ENCODE results near the gene ZNF436. TPM values are rescaled to one million over a fixed set of nuclear protein-coding genes. Genes with fewer than 3 reads are reported as not detected.

The ZNF436 gene
- total and polyA plus RNA-seq, 2 of the 8 experiments (the other 6 are each of a cell fraction or from before 2014, with no cell fraction given): 0.65 to 1.8 TPM

- DNase-seq (ENCODE audit: low read depth in 1 of 2, low spot score in 2 of 2) (peak in 1 of 2 experiments; percentile 54), FAIRE-seq (peak; percentile 89)
- POLR2A ChIA-PET (ENCODE audit: partially characterized antibody): interaction anchor here (1.0 to 2.7 kb wide), 5 partner anchors 11 to 337 kb away, joined by 3 to 17 read pairs (median 11); partner anchors contain the start of gene HNRNPR
- no peak overlapping the region for H4K8ac ChIP-seq (ENCODE audit: extremely low read depth, insufficient read depth, low read length)
- H2BK15ac ChIP-seq (ENCODE audit: low read length): no peak overlapping the region
- peaks cover 0 to 35% (median 4%) of the 10 kb centered on the region in 4 experiments; a peak in 4 of 8 replicates for H3K36me3 ChIP-seq (ENCODE audit: control insufficient read depth in 2 of 4, insufficient read depth in 4 of 4, low read length in 3 of 4)
- no peak overlapping the region for H3K4ac ChIP-seq (replicated peaks; ENCODE audit: insufficient read length, low read depth, low read length)
- no peak overlapping the region for H2AFZ ChIP-seq (ENCODE audit: low read length)
- H3K23ac ChIP-seq (ENCODE audit: insufficient read length): no peak overlapping the region
- H2AK5ac ChIP-seq (ENCODE audit: low read depth, low read length): no peak overlapping the region
- no peaks in the 10 kb centered on the region; the same call in 1 of the 2 replicates for H3K23me2 ChIP-seq (ENCODE audit: low read depth, low read length)
- H2BK5ac ChIP-seq (ENCODE audit: low read depth, low read length): no peak overlapping the region
- H3K9ac ChIP-seq (replicated peaks in 1 of 4; ENCODE audit: extremely low read depth in 1 of 4, low read depth in 3 of 4, low read length in 3 of 4): no peak overlapping the region
- no peak overlapping the region for H3K4me3 ChIP-seq (ENCODE audit: extremely low read depth in 1 of 4, insufficient read depth in 2 of 4, low read depth in 3 of 4, low read length in 4 of 4)
- H3K14ac ChIP-seq (ENCODE audit: insufficient read length): no peak overlapping the region
- peaks cover 33 to 36% of the 10 kb centered on the region in 2 experiments for H3K9me3 ChIP-seq (ENCODE audit: insufficient read depth in 2 of 2, low read depth in 1 of 2, low read length in 1 of 2)
- H3K4me2 ChIP-seq (ENCODE audit: insufficient read depth in 1 of 2, low read depth in 2 of 2, low read length in 2 of 2): no peak overlapping the region
- H3K27ac ChIP-seq (ENCODE audit: low read depth, low read length): no peak overlapping the region
- H3K56ac ChIP-seq (replicated peaks; ENCODE audit: insufficient read length, low read depth, low read length): no peak overlapping the region
- peaks cover 79 to 99% (median 93%) of the 10 kb centered on the region in 4 experiments for H3K27me3 ChIP-seq (replicated peaks in 1 of 4; ENCODE audit: control insufficient read depth in 3 of 4, extremely low read depth in 1 of 4, insufficient read depth in 3 of 4, low read length in 3 of 4)
- CTCF ChIA-PET (ENCODE audit: partially characterized antibody): interaction anchor here (0.6 to 3.3 kb wide), 6 partner anchors 8 to 183 kb away, joined by 3 to 12 read pairs (median 4); no protein-coding TSS in a partner anchor
- H4K91ac ChIP-seq (replicated peaks; ENCODE audit: insufficient read length, low read length): no peak overlapping the region
- WGBS, 2 experiments (ENCODE audit: extremely low coverage in 1 of 2, insufficient coverage in 1 of 2, insufficient read length in 1 of 2, insufficient replicate concordance in 2 of 2, low coverage in 1 of 2, low lambda C conversion rate in 2 of 2, missing lambda C conversion rate in 1 of 2): 18% methylated on average over 3 of the region's 3 CpGs; no CpG with 5 or more reads in 1 of the 2 experiments
- no peak overlapping the region for H2BK20ac ChIP-seq (ENCODE audit: low read length)
- no peak overlapping the region for H2BK12ac ChIP-seq (ENCODE audit: low read depth, low read length)
- H3K4me1 ChIP-seq (replicated peaks in 1 of 4; ENCODE audit: control insufficient read depth in 3 of 4, insufficient read depth in 4 of 4, low read length in 3 of 4): no peaks in the 10 kb centered on the region
- H3K18ac ChIP-seq (ENCODE audit: extremely low read depth, low read length): no peak overlapping the region
- no peak overlapping the region for H4K5ac ChIP-seq (ENCODE audit: insufficient read length, low read depth, low read length)
- no peak overlapping the region for H2BK120ac ChIP-seq (replicated peaks; ENCODE audit: low read depth, low read length)
- H3K79me1 ChIP-seq (ENCODE audit: low read depth, low read length): no peaks in the 10 kb centered on the region
- peaks cover 3 to 5% of the 10 kb centered on the region in 2 experiments for H4K20me1 ChIP-seq (replicated peaks in 1 of 2; ENCODE audit: control insufficient read depth in 1 of 2, insufficient read depth in 2 of 2, low read length in 2 of 2)
- H3K79me2 ChIP-seq (ENCODE audit: control insufficient read depth in 1 of 2, insufficient read depth in 2 of 2, low read length in 2 of 2): no peaks in the 10 kb centered on the region
- TF ChIP-seq POU5F1 (IDR thresholded peaks at IDR 0.05; ENCODE audit: low read depth, low read length) (peak; percentile 92), CBX5 (IDR thresholded peaks at IDR 0.05; ENCODE audit: low read depth, low read length) (no peak), RNF2 (IDR thresholded peaks at IDR 0.05; ENCODE audit: borderline replicate concordance, low read depth, low read length, missing control alignments, poor library complexity, severe bottlenecking) (no peak), SIX5 (IDR thresholded peaks at IDR 0.05; ENCODE audit: low read depth, low read length) (no peak), KDM5A (IDR thresholded peaks at IDR 0.05; ENCODE audit: low read length) (no peak), SIN3A (conservative IDR thresholded peaks at IDR 0.05 in 1 of 2, IDR thresholded peaks at IDR 0.05 in 1 of 2; ENCODE audit: low read depth in 1 of 2, low read length in 2 of 2) (no peak), SUZ12 (IDR thresholded peaks at IDR 0.05; ENCODE audit: low read length) (no peak; the same call in 1 of the 2 replicates), SRF (IDR thresholded peaks at IDR 0.05; ENCODE audit: low read depth, low read length) (no peak), GABPA (IDR thresholded peaks at IDR 0.05; ENCODE audit: borderline replicate concordance, insufficient read depth, low read length) (no peak), TCF12 (IDR thresholded peaks at IDR 0.05; ENCODE audit: low read depth, low read length) (peak; percentile 99), RAD21 (IDR thresholded peaks at IDR 0.05 in 1 of 2, conservative IDR thresholded peaks at IDR 0.05 in 1 of 2; ENCODE audit: low read depth in 2 of 2, low read length in 2 of 2) (0 out of 4 replicates have a peak, but pooled peaks of 1 of the 2 experiments have one; percentile 0)
These were observed 12.3 kb downstream of the ZNF436 start for GRCh38 chr1:23357138-23357908.
